ENCODE data around the gene CDK5R1. TPM values are rescaled to one million over a fixed set of nuclear protein-coding genes. Genes with fewer than 3 reads are reported as not detected.

CDK5R1 gene
- total RNA-seq, 1 donor from 2014 or later, result 1.3 TPM

GRCh38 chr17:32451879-32452278, 34.9 kb upstream of the CDK5R1 start:
- Histone ChIP-seq H3K27ac (no peak overlapping the region), H3K27me3 (ENCODE audit: low read depth) (no peaks in the 10 kb centered on the region), H3K36me3 (peaks cover 98% of the 10 kb centered on the region), H3K4me3 (no peak overlapping the region), H3K9me3 (no peaks in the 10 kb centered on the region), H3K4me1 (peaks cover 6% of the 10 kb centered on the region)
- no peak for DNase-seq
- ATAC-seq, result no peak
- TF ChIP-seq, protein P1, sequence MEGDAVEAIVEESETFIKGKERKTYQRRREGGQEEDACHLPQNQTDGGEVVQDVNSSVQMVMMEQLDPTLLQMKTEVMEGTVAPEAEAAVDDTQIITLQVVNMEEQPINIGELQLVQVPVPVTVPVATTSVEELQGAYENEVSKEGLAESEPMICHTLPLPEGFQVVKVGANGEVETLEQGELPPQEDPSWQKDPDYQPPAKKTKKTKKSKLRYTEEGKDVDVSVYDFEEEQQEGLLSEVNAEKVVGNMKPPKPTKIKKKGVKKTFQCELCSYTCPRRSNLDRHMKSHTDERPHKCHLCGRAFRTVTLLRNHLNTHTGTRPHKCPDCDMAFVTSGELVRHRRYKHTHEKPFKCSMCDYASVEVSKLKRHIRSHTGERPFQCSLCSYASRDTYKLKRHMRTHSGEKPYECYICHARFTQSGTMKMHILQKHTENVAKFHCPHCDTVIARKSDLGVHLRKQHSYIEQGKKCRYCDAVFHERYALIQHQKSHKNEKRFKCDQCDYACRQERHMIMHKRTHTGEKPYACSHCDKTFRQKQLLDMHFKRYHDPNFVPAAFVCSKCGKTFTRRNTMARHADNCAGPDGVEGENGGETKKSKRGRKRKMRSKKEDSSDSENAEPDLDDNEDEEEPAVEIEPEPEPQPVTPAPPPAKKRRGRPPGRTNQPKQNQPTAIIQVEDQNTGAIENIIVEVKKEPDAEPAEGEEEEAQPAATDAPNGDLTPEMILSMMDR (IDR thresholded peaks at IDR 0.05), result no peak
- intact Hi-C loops (cut with DNase I), result no loop called here

DNA sequence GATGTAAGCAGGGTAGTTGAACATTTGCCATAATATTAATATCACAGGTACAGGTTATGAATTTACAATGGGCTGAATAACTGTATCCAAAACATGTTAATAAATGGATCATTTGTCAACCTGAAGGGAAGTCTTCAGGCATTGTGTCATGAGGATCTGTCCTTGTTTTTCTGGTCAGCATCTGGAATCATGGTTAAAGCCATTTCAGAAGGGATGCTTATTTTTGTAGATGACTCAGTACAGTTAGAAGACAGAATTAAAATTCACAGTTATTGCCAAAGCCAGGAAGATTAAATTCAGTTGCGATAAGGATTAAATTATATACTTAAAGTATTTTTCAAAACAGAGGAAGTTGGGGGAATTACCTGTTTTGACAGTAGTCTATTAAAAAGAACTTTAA, 34.5 kb upstream of the CDK5R1 start:
- TF ChIP-seq, protein P1 (IDR thresholded peaks at IDR 0.05), result no peak
- DNase-seq (no peak), ATAC-seq (no peak)
- Histone ChIP-seq H3K36me3 (peaks cover 98% of the 10 kb centered on the region), H3K27ac (no peak overlapping the region), H3K27me3 (ENCODE audit: low read depth) (no peaks in the 10 kb centered on the region), H3K4me3 (no peak overlapping the region), H3K4me1 (peaks cover 2% of the 10 kb centered on the region), H3K9me3 (no peaks in the 10 kb centered on the region)
- intact Hi-C loops (cut with DNase I), result no loop called here

DNA sequence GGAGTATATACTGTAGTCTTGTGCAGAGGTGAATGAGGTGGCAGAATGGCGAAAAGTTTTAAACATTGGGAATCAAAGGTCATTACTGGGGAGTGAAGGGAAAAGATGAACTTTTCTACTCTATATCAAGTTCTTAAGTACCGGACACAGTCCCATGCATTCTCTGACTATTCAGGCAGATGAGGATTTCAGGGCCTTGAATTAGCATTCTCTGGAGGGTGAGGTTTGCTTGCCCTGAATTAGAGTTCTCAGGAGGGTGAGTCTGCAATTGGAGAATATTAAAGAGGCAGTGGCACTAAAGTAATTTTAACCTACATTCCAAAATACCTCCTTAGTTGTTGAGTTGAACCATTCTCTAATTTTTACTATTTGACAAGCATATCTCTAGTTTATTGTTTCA, 33.4 kb upstream of the CDK5R1 start:
- no peaks in the 10 kb centered on the region for H3K4me1 ChIP-seq
- H3K36me3 ChIP-seq, result peaks cover 98% of the 10 kb centered on the region
- ATAC-seq (no peak), DNase-seq (no peak)
- intact Hi-C loops (cut with DNase I), result no loop called here
- no peak overlapping the region for H3K4me3 ChIP-seq
- TF ChIP-seq, protein P1 (IDR thresholded peaks at IDR 0.05), result no peak
- no peak overlapping the region for H3K27ac ChIP-seq
- no peaks in the 10 kb centered on the region for H3K9me3 ChIP-seq
- H3K27me3 ChIP-seq (ENCODE audit: low read depth), result no peaks in the 10 kb centered on the region

GRCh38 chr17:32458371-32458770, 28.4 kb upstream of the CDK5R1 start:
- TF ChIP-seq, protein P1 (IDR thresholded peaks at IDR 0.05), result no peak
- ATAC-seq (no peak), DNase-seq (no peak)
- H3K9me3 ChIP-seq, result no peaks in the 10 kb centered on the region
- H3K36me3 ChIP-seq, result peaks cover 94% of the 10 kb centered on the region
- no peaks in the 10 kb centered on the region for H3K27me3 ChIP-seq (ENCODE audit: low read depth)
- intact Hi-C loops (cut with DNase I), result no loop called here
- no peaks in the 10 kb centered on the region for H3K4me1 ChIP-seq
- H3K27ac ChIP-seq, result no peak overlapping the region
- H3K4me3 ChIP-seq, result no peak overlapping the region

DNA sequence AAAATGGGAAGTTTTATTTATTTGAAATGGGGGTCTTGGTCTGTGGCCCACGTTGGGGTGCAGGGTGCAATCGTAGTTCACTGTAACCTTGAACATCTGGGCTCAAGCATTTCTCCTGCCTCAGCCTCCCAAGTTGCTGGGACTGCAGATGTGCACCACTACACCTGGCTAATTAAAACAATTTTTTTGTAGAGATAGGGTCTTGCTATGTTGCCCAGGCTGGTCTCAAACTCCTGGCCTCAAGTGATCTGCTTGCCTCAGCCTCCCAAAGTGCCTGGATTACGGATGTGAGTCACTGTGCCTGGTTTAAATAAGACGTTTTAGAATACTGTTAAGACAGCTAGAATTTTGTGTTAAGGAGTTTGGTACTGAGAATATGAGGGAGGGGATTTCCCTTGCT, 26.7 kb upstream of the CDK5R1 start:
- intact Hi-C loops (cut with DNase I), result no loop called here
- TF ChIP-seq, protein P1 (IDR thresholded peaks at IDR 0.05), result no peak
- no peak overlapping the region for H3K4me3 ChIP-seq
- H3K27ac ChIP-seq, result no peak overlapping the region
- no peak for DNase-seq
- H3K36me3 ChIP-seq, result peaks cover 94% of the 10 kb centered on the region
- no peaks in the 10 kb centered on the region for H3K27me3 ChIP-seq (ENCODE audit: low read depth)
- H3K9me3 ChIP-seq, result no peaks in the 10 kb centered on the region
- H3K4me1 ChIP-seq, result no peaks in the 10 kb centered on the region
- ATAC-seq, result no peak

DNA sequence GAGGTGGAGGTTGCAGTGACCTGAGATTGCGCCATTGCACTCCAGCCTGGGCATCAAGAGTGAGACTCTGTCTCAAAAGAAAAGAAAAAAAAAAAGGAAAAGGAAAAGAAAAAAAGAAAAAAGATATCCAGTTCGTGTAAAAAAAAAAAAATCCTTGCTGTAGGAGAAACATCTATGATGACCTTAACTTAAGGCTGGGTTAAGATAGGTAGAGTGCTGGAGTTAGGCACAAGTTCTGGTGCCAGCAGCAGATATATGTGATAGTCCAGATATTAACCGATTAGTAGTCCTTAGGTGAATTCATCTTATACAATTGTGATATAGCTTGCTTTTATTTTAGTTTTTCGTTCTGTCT, 25.3 kb upstream of the CDK5R1 start:
- Histone ChIP-seq H3K9me3 (no peaks in the 10 kb centered on the region), H3K4me3 (no peak overlapping the region), H3K27ac (no peak overlapping the region), H3K4me1 (no peaks in the 10 kb centered on the region), H3K27me3 (ENCODE audit: low read depth) (no peaks in the 10 kb centered on the region), H3K36me3 (peaks cover 94% of the 10 kb centered on the region)
- TF ChIP-seq, protein P1 (IDR thresholded peaks at IDR 0.05), result no peak
- peak in 1 of 2 donors; percentile 19 for ATAC-seq
- no peak for DNase-seq
- intact Hi-C loops (cut with DNase I), result no loop called here
